H9 (cell line): ENCODE results near the gene OPA3. TPM values are rescaled to one million over a fixed set of nuclear protein-coding genes. Genes with fewer than 3 reads are reported as not detected.
A peak's percentile ranks its signal among the peaks of the same experiment; 100 is the strongest.

Source experiments
- DNase-seq: peaks from one replicate; pipeline ENCODE4 v3.0.0-alpha.2; 2017
- H2AFZ ChIP-seq: one replicate; pipeline ENCODE4 v1.6.1; 2013; ENCODE audit warnings: mild to moderate bottlenecking, low read length, control low read depth, moderate library complexity
- H2AK5ac ChIP-seq: 2 replicates; pipeline ENCODE4 v1.6.1; 2013; ENCODE audit warnings: low read length, control low read depth, mixed read lengths; ENCODE audit not compliant: insufficient read length
- H2BK120ac ChIP-seq: one replicate; pipeline ENCODE4 v1.6.1; 2013; ENCODE audit warnings: low read depth, mild to moderate bottlenecking, low read length, control low read depth, inconsistent platforms; ENCODE audit not compliant: poor library complexity, severe bottlenecking
- H2BK12ac ChIP-seq: 2 replicates; pipeline ENCODE4 v1.6.1; 2013; ENCODE audit warnings: low read length, control low read depth, mixed read lengths, low read depth; ENCODE audit not compliant: insufficient read length
- H2BK15ac ChIP-seq: 2 replicates; pipeline ENCODE4 v1.6.1; 2013; ENCODE audit warnings: low read depth, low read length, control low read depth
- H2BK20ac ChIP-seq: one replicate; pipeline ENCODE4 v1.6.1; 2013; ENCODE audit warnings: low read depth, mild to moderate bottlenecking, low read length, control low read depth, inconsistent platforms; ENCODE audit not compliant: poor library complexity, severe bottlenecking
- H2BK5ac ChIP-seq: 2 replicates; pipeline ENCODE4 v1.6.1; 2013; ENCODE audit warnings: low read length, control low read depth, mixed read lengths; ENCODE audit not compliant: insufficient read length
- H3K14ac ChIP-seq: 2 replicates; pipeline ENCODE4 v1.6.1; 2013; ENCODE audit warnings: low read length, control low read depth; ENCODE audit not compliant: insufficient read depth
- H3K18ac ChIP-seq: 2 replicates; pipeline ENCODE4 v1.6.1; 2013; ENCODE audit warnings: low read depth, mild to moderate bottlenecking, mixed read lengths, low read length, control low read depth; ENCODE audit not compliant: insufficient read length
- H3K23ac ChIP-seq: 2 replicates; pipeline ENCODE4 v1.6.1; 2013; ENCODE audit warnings: low read length, control low read depth, mixed read lengths, low read depth; ENCODE audit not compliant: insufficient read length
- H3K23me2 ChIP-seq: 2 replicates; pipeline ENCODE4 v1.6.1; 2013; ENCODE audit warnings: low read depth, mild to moderate bottlenecking, mixed read lengths, low read length, control low read depth; ENCODE audit not compliant: insufficient read length, poor library complexity, severe bottlenecking
- H3K27ac ChIP-seq: 2 replicates; pipeline ENCODE4 v1.5.1; 2013; ENCODE audit warnings: low read length, control low read depth, mixed read lengths, low read depth; ENCODE audit not compliant: insufficient read length
- H3K27me3 ChIP-seq: 2 replicates; pipeline ENCODE4 v1.6.1; 2013; ENCODE audit warnings: low read length, control low read depth, inconsistent platforms; ENCODE audit not compliant: insufficient read depth
- H3K4ac ChIP-seq: 2 replicates; pipeline ENCODE4 v1.6.1; 2013; ENCODE audit warnings: low read depth, mild to moderate bottlenecking, control low read depth, inconsistent platforms, low read length, moderate library complexity
- H3K4me1 ChIP-seq: 2 replicates; pipeline ENCODE4 v1.6.1; 2013; ENCODE audit warnings: low read length, control low read depth, inconsistent platforms; ENCODE audit not compliant: insufficient read depth
- H3K4me2 ChIP-seq: 2 replicates; pipeline ENCODE4 v1.6.1; 2013; ENCODE audit warnings: low read length, control low read depth, mixed read lengths; ENCODE audit not compliant: insufficient read length, insufficient read depth
- H3K56ac ChIP-seq: 2 replicates; pipeline ENCODE4 v1.6.1; 2013; ENCODE audit warnings: low read depth, mild to moderate bottlenecking, mixed read lengths, low read length, control low read depth; ENCODE audit not compliant: insufficient read length
- H3K79me1 ChIP-seq: 2 replicates; pipeline ENCODE4 v1.6.1; 2013; ENCODE audit warnings: low read depth, mild to moderate bottlenecking, moderate library complexity, low read length, control low read depth, inconsistent platforms; ENCODE audit not compliant: insufficient read depth, poor library complexity, severe bottlenecking
- H3K79me2 ChIP-seq: 2 replicates; pipeline ENCODE4 v1.6.1; 2013; ENCODE audit warnings: low read length, control low read depth, inconsistent platforms; ENCODE audit not compliant: insufficient read depth
- H3K9ac ChIP-seq: 2 replicates; pipeline ENCODE4 v1.6.1; 2013; ENCODE audit warnings: low read length, control low read depth, mixed read lengths; ENCODE audit not compliant: insufficient read length; ENCODE audit errors: extremely low read depth
- H3K9me3 ChIP-seq: one replicate; pipeline ENCODE4 v1.6.1; 2013; ENCODE audit warnings: low read depth, low read length, inconsistent platforms; ENCODE audit not compliant: control insufficient read depth
- H3T11ph ChIP-seq: one replicate; pipeline ENCODE4 v1.6.1; 2013; ENCODE audit warnings: mild to moderate bottlenecking, low read length, control low read depth, inconsistent platforms
- H4K20me1 ChIP-seq: one replicate; pipeline ENCODE4 v1.6.1; 2013; ENCODE audit not compliant: control insufficient read depth, insufficient read length, insufficient read depth
- H4K5ac ChIP-seq: 2 replicates; pipeline ENCODE4 v1.6.1; 2013; ENCODE audit warnings: low read depth, mild to moderate bottlenecking, mixed read lengths, low read length, control low read depth; ENCODE audit not compliant: insufficient read length
- H4K8ac ChIP-seq: replicated peaks from 2 replicates; pipeline ENCODE4 v1.6.1; 2013; ENCODE audit warnings: low read length, control low read depth, mixed read lengths, low read depth; ENCODE audit not compliant: insufficient read length
- H4K91ac ChIP-seq: 2 replicates; pipeline ENCODE4 v1.6.1; 2013; ENCODE audit warnings: low read depth, mild to moderate bottlenecking, moderate library complexity, mixed read lengths, low read length, control low read depth; ENCODE audit not compliant: insufficient read length
- H3K27ac Mint-ChIP-seq, 3 experiments: 2 replicates in 2 of 3; 3 replicates in 1 of 3; pipeline ENCODE4 v1.8.0; 2020 to 2021; ENCODE audit warnings: mixed read lengths in 3 of 3, mild to moderate bottlenecking in 1 of 3, moderate library complexity in 1 of 3
- H3K27me3 Mint-ChIP-seq: 2 replicates; pipeline ENCODE4 v1.8.0; 2021; ENCODE audit warnings: low read depth, mild to moderate bottlenecking, moderate library complexity, mixed read lengths
- H3K36me3 Mint-ChIP-seq, 3 experiments: 2 replicates in 2 of 3; 3 replicates in 1 of 3; pipeline ENCODE4 v1.8.0; 2020 to 2021; ENCODE audit warnings: low read depth in 3 of 3, mixed read lengths in 3 of 3; ENCODE audit not compliant: insufficient read depth in 1 of 3
- H3K4me1 Mint-ChIP-seq, 2 experiments: 2 replicates each; pipeline ENCODE4 v1.8.0; 2020; ENCODE audit warnings: mixed read lengths in 2 of 2
- H3K4me3 Mint-ChIP-seq, 2 experiments: 2 replicates in 1 of 2; 3 replicates in 1 of 2; pipeline ENCODE4 v1.8.0; 2020 to 2021; ENCODE audit warnings: mild to moderate bottlenecking in 2 of 2, mixed read lengths in 2 of 2, moderate library complexity in 1 of 2
- H3K9me3 Mint-ChIP-seq, 2 experiments: 2 replicates in 1 of 2; 3 replicates in 1 of 2; pipeline ENCODE4 v1.8.0; 2020; ENCODE audit warnings: mild to moderate bottlenecking in 2 of 2, mixed read lengths in 2 of 2, moderate library complexity in 1 of 2
- WGBS: extraction: QIAGEN DNeasy Blood & Tissue Kit; methylation state at CpG from one replicate; pipeline ENCODE4 v1.1.7; 2013; ENCODE audit warnings: missing lambda C conversion rate, low lambda C conversion rate, mixed read lengths; ENCODE audit not compliant: insufficient read length; ENCODE audit errors: extremely low coverage; 5-methylcytosine and 5-hydroxymethylcytosine counted together
- total RNA-seq: library from RNA; stranded (reverse); gene quantifications from 2 replicates; pipeline ENCODE4 v1.2.1, GENCODE V29; 2021
- TF ChIP-seq, protein P1 (sequence below): fragments of 200-600 bp; sonication (generic); conservative IDR thresholded peaks from 3 replicates; pipeline ENCODE4 v1.8.0; 2021; ENCODE audit warnings: antibody characterized with exemption, mild to moderate bottlenecking

Gene OPA3
- total RNA-seq, 1 experiment from 2014 or later, result 13.0 TPM

DNA sequence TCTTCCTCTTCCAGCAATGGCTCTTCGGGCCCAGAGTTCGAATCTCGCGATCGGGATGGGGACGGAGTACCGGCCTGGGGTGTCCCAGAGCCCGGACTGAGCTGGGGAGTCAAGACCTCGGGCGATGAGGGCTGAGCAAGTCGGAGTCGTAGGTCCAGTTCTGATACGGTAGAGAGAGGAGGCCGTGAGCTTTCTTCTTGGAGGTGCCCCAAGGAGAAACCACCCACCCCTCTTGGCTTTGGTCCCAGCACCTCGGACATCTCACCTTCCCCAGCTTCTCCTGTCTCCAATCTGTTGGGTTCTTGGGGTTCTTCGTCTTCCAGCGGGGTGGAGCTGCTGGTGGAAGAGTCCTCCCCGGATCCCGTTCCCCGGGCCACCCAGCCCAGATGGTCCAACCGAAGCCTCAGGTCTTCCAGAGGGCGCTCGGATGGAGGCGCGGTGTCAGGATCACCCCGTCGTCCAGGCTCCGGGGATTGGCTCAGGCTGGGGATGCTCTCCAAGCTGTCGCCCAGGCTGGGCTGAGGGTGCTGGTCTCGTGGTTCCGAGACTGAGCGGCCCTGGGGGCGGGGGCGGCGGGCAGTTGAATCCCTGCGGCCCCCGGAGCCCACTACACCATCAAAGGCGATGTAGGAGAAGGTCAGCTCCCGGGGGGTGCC is 90.2 kb downstream of the OPA3 start:
- H4K20me1 ChIP-seq, result no peaks in the 10 kb centered on the region
- H4K5ac ChIP-seq, result no peak overlapping the region
- no peaks in the 10 kb centered on the region for H3K79me2 ChIP-seq
- Mint-ChIP-seq H3K4me1 (peaks cover 26 to 37% of the 10 kb centered on the region in 2 experiments), H3K4me3 (peak overlapping the region in 1 of 2 experiments; percentile 66; a peak in 2 of 5 replicates), H3K36me3 (peaks cover 2 to 14% (median 10%) of the 10 kb centered on the region in 3 experiments), H3K27ac (no peak overlapping the region), H3K27me3 (peaks cover 21% of the 10 kb centered on the region), H3K9me3 (no peaks in the 10 kb centered on the region; a peak in 2 of 5 replicates)
- TF ChIP-seq, protein P1, sequence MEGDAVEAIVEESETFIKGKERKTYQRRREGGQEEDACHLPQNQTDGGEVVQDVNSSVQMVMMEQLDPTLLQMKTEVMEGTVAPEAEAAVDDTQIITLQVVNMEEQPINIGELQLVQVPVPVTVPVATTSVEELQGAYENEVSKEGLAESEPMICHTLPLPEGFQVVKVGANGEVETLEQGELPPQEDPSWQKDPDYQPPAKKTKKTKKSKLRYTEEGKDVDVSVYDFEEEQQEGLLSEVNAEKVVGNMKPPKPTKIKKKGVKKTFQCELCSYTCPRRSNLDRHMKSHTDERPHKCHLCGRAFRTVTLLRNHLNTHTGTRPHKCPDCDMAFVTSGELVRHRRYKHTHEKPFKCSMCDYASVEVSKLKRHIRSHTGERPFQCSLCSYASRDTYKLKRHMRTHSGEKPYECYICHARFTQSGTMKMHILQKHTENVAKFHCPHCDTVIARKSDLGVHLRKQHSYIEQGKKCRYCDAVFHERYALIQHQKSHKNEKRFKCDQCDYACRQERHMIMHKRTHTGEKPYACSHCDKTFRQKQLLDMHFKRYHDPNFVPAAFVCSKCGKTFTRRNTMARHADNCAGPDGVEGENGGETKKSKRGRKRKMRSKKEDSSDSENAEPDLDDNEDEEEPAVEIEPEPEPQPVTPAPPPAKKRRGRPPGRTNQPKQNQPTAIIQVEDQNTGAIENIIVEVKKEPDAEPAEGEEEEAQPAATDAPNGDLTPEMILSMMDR, result no peak
- no peak overlapping the region for H3K9ac ChIP-seq
- peaks cover 22% of the 10 kb centered on the region for H3K23me2 ChIP-seq
- WGBS, result no CpG with 5 or more reads among the region's 39 CpGs
- H3K4me1 ChIP-seq, result no peaks in the 10 kb centered on the region
- no peak overlapping the region for H3K4ac ChIP-seq
- H2BK20ac ChIP-seq, result no peak overlapping the region
- H2BK12ac ChIP-seq, result no peak overlapping the region
- H2BK5ac ChIP-seq, result no peak overlapping the region
- no peak overlapping the region for H2AK5ac ChIP-seq
- no peaks in the 10 kb centered on the region; the same call in 1 of the 2 replicates for H3K27me3 ChIP-seq
- no peak overlapping the region for H3K56ac ChIP-seq
- no peak overlapping the region for H2BK15ac ChIP-seq
- H3K9me3 ChIP-seq, result no peaks in the 10 kb centered on the region
- DNase-seq, result no peak
- H4K91ac ChIP-seq, result no peak overlapping the region
- no peak overlapping the region for H3K14ac ChIP-seq
- no peaks in the 10 kb centered on the region for H3K79me1 ChIP-seq
- H2BK120ac ChIP-seq, result no peak overlapping the region
- H3T11ph ChIP-seq, result no peak overlapping the region
- H3K18ac ChIP-seq, result no peak overlapping the region
- no peak overlapping the region for H3K23ac ChIP-seq
- no peak overlapping the region for H4K8ac ChIP-seq
- no peak overlapping the region for H3K4me2 ChIP-seq
- H3K27ac ChIP-seq, result no peak overlapping the region
- no peak overlapping the region for H2AFZ ChIP-seq
